ENCODE results near the gene COPA. TPM values are rescaled to one million over a fixed set of nuclear protein-coding genes. Genes with fewer than 3 reads are reported as not detected.
A peak's percentile ranks its signal among the peaks of the same experiment; 100 is the strongest.
"Not testable (repeated sequence)": the region's sequence is repeated elsewhere in the genome, so short reads cannot be mapped to it uniquely, and the experiment has no call there.

The COPA gene
- total RNA-seq (2014; rRNA removed; shearing (Covaris generic)) = 90.1 and 101 TPM in 2 replicates

DNA sequence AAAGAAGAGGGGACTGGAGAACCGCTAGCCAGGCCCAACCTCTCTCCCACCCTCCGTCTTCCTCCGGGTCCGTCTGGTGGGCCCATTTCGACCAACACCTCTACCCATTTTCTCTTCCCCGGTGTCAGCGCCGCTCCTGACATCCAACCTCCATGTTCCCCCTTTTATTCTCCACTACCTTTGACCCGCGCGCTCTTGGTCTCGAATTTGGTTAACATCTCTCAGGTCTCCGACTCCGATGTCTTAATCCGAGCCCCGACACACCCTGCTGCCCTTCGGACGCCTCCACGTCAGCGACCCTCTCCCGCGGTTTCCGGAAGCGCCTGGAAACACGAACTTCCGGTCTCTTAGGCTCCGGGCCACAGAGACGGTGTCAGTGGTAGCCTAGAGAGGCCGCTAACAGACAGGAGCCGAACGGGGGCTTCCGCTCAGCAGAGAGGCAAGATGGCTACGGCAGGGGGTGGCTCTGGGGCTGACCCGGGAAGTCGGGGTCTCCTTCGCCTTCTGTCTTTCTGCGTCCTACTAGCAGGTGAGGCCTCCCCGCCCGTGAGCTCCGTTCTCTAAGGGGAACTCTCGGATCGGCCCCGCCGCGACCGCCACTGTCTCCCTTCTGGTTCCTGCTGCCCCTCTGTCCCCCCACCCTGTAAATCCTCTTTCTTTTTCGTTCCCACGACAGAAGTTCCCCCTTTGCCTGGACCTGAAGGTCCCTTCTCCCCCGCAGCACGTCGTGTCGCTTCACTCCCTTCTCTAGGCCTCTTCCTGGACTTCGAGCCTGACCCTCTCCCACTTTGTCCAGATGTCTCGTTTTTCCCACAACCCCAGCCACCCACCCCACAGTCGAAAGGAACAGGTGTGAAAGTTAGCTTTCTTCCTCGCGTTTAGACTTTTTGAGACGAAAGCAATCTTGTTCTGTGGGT, at the start of gene COPA, which contains the start of gene NCSTN:
Gene COPA, minus strand, starts transcription at position 298 of the 917 bp plus-strand sequence. Its CDS starts 80 bp downstream, at position 218.
Gene NCSTN, plus strand, starts transcription at position 431 of the 917 bp plus-strand sequence. Its CDS starts 14 bp downstream, at position 445.
- DNase-seq (ENCODE audit: low spot score) = peak; percentile 88

DNA sequence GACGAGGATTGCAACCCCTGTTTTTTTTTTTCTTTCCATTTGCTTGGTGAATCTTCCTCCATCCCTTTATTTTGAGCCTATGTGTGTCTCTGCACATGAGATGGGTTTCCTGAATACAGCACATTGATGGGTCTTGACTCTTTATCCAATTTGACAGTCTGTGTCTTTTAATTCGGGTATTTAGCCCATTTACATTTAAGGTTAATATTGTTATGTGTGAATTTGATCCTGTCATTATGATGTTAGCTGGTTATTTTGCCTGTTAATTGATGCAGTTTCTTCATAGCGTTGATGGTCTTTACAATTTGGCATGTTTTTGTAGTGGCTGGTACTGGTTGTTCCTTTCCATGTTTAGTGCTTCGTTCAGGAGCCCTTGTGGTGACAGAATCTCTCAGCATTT, 45.4 kb upstream of the COPA start:
- DNase-seq (ENCODE audit: low spot score) = not testable (repeated sequence)

DNA sequence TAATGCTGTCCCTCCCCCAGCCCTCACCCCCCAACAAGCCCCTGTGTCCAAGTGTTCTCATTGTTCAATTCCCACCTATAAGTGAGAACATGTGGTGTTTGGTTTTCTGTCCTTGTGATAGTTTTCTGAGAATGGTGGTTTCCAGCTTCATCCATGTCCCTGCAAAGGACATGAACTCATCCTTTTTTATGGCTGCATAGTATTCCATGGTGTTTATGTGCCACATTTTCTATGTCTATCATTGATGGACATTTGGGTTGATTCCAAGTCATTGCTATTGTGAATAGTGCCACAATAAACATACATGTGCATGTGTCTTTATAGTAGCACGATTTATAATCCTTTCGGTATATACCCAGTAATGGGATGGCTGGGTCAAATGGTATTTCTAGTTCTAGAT, 41.8 kb upstream of the COPA start:
- DNase-seq (ENCODE audit: low spot score) = not testable (repeated sequence)

DNA sequence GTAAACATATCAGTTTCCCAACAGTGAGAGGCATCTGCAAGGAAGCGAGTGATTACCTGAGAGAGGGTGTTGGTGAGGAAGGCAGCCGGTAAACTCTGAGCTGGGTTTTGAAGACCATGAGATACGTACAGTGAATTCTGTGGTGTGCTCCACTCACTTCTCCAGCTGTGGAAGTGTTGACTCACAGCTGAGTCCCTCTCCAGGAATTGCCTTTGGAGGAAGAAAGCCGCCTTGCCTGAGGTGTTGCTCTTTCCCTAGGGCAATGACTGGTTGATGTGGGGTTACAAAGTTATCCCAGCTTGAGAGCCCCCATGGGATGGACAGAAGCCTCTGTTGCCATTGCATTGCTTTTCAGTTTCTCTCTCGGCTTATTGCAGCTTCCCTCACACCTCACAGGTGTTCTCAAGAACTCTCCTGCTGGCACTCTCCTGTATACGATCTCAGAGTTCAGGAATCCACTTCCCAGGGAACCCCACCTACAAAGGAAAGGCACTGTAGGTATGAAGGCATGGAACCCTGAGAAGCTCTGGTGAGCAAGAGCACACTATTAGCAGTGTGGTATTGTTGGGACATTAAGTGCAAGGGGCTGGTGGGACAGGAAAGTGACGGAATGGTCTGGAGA, 34.6 kb upstream of the COPA start:
- no peak for DNase-seq (ENCODE audit: low spot score)

GRCh38 chr1:160376525-160377131, 33.6 kb upstream of the COPA start:
- peak; percentile 60 for DNase-seq (ENCODE audit: low spot score)

DNA sequence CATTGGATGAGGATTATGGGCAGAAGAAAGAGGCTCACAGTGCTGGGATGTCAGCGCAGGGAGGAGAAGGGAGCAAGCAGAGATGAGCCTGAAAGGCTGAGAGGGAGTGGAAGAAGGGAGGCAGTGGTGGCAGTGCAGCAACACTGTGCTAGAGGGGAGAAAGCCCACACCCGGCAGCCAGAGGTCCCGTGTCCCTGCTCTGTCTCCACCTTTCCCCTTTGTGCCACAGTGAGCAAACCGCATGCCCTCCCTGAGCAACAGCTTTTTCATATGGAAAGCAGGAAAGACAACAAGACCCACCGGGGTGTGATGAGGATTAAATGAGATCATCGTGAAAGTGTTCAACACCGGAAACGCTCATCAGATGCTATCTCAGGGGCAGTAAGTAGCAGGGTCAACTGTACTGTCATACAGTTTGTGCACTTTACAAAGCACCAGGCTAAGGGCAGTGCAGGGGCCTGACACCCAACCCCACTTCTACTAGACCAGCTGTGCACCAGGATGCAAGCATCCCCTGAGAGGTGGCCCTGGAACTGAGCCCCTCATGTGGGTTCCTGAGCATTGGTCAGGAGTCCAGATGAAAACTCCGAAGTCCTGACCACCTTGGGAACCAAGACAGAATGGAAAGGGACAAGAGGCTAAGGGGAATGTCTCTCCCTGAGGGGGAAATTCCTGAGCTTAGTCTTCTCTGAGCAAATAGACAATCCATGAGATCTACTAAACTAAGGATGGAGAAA, 32.9 kb upstream of the COPA start:
- no peak for DNase-seq (ENCODE audit: low spot score)

DNA sequence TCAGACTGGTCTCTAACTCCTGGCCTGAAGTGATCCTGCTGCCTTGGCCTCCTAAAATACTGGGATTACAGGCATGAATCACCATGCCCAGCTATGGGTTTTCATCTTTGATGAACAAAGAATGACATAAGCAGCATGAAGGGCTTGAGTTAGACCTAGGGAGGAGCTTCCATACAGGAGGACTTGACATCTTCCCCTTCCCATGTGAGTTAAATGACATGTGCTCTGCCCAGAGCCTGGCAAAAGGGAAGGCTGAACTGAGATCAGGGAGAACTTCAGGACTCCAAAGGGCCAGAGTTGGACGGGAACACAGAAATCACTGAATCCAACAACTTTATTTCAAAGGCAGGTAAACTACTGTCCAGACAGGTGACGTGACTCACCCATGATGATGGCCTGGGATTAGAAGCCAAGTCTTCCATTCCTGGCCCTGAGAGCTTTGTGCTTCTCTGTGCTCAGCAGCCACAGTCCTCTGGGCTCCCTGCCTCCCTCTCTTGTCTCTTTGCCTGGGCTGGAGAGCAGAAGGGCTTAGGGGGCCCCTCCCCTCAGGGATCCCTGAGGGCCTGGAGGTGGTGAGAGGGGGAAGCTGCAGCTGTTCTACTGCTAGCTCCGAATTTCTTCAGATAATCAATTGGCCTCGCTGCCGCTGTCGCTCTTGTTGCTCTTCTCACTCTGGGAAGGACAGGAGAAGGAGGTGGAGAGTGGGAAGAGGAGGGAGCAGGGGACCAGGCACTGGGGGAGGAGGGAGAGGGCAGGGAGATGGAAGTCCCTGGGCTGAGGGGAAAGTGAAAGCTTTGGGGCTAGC, 31.5 kb upstream of the COPA start:
- DNase-seq (ENCODE audit: low spot score) = no peak

- DNase-seq (ENCODE audit: low spot score) = no peak
Observed at GRCh38 chr1:160373696-160374095, 30.6 kb upstream of the COPA start.

DNA sequence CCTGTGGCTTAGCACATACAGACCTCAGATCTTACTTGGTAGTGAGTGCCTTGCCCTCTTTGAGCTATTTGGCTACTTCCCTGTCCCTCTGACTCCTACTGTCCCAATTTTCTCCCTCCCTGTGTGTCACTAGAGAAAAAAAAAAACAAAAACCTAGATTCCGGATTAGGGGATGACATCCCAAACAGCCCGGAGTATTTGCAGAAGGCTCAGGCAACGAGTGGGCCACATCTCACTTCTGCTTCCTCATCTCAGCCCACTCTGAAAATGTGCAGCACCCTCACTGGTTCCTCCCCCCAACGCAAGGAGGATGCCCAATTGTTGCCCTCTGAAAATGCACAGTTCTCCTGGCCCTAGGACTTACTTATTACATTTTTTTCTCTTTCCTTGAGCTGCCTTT, 28.7 kb upstream of the COPA start:
- DNase-seq (ENCODE audit: low spot score) = no peak

DNA sequence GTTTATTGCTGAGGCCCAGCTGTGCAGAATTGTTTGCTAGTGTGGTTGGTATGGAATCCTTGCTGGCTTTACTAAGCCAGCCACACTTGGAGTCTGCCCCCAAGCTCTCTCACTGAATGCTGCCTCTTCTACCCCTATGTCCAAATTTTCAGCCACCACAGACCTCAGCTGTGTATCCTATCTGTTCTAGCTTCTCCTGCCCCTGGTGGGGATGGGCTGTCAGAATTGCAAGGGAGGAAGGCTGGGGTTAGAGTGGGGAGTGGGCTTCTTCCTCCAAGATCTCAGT, 28.2 kb upstream of the COPA start:
- DNase-seq (ENCODE audit: low spot score) = no peak

GRCh38 chr1:160370561-160371345, 27.7 kb upstream of the COPA start:
- no peak for DNase-seq (ENCODE audit: low spot score)

DNA sequence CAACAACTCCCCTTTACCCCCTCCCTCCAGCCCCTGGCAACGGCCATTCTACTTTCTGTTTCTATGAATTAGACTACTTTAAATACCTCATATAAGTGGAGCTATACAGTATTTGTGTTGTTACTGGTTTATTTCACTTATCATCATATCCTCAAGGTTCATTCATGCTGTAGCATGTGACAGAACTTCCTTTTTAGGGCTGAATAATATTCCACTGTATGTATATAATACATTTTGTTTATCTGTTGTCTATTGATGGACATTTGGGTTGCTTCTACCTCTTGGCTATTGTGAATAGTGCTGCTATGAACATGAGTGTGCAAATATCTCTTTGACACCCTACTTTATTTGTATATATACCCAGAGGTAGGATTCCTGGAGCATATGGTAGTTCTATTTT, 26.0 kb upstream of the COPA start:
- DNase-seq (ENCODE audit: low spot score) = no peak

- no peak for DNase-seq (ENCODE audit: low spot score)
Observed at GRCh38 chr1:160367934-160368923, 25.2 kb upstream of the COPA start.

DNA sequence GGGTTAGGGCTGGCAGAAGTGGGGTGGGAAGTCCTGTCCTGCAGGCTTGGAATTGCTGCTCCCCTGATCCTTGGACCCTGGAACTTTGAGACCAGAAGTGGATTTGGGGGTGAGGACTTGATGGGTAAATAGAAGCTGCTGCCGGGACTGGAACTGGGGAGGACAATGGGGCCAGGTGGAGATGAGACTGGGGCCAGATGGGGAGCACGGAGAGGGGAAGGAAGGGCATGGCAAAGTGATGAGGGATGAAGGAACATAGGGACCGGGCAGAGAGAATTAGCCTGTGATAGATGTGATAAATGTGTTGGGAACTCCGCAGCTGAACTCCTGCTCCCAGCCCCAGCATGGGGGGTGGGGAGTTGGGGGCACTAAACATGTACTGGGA, 24.5 kb upstream of the COPA start:
- no peak for DNase-seq (ENCODE audit: low spot score)

- no peak for DNase-seq (ENCODE audit: low spot score)
Observed at GRCh38 chr1:160366731-160367515, 23.9 kb upstream of the COPA start, which contains the start of gene NHLH1. Gene NHLH1, plus strand, starts transcription at chr1:160367071. Its CDS starts 3,661 bp downstream, at chr1:160370732.

GRCh38 chr1:160365325-160365724, 22.3 kb upstream of the COPA start:
- DNase-seq (ENCODE audit: low spot score) = no peak

GRCh38 chr1:160363951-160364735, 21.1 kb upstream of the COPA start:
- no peak for DNase-seq (ENCODE audit: low spot score)

All from H4 (cell line).